Measurements from ENCODE around the gene MYH9. TPM values are rescaled to one million over a fixed set of nuclear protein-coding genes. Genes with fewer than 3 reads are reported as not detected.

MYH9 gene
- total RNA-seq, 2 donors from 2014 or later, result 831 to 938 TPM

DNA sequence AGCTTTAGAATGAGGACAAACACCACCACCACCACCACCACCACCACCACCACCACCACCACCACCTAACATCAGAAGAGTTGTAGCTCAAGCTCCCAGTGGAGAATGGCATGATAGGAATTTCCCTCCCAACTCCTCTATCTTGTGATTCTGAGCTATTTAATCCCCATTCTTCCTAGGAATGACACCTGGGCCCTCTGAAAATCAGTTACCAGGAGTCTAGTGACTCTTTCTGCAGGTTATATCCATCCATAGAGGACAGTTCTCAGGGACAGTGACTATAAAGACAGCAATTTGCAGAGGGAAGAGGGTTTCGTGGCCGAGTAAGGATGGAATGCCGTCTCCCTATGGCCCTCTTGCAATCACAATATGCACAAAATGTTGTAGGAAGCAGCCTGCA, 27.8 kb downstream of the MYH9 start:
- DNase-seq (ENCODE audit: low spot score), result no peak
- intact Hi-C loops (cut with DNase I), result loop anchor here (10.0 kb wide), 2 partner anchors 45 to 105 kb away; no protein-coding TSS in a partner anchor

DNA sequence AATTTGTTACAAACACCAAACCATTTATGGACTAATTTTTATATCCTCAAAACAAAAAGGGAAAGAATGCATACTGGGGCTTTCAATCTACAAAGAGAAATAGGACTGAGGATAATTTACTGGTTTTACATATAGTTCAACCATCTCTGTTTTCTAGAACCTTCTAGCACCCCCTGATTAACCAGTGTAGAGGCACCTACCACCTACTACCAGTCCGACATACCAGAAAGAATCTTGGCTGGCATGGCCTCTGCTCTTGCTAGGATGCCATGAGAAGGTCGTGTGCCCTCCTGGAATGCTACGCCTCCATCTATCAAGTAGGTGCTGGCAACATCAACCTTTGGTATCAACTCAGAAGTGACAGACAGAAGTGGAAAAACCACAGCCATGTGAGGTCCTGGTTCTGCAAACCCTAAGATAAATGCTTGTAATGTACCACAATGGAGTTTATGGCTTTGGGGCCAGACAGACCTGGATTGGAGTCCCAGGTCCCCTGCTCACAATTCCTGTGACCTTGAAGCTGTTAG, 28.2 kb downstream of the MYH9 start:
- intact Hi-C loops (cut with DNase I), result no loop called here
- no peak for DNase-seq (ENCODE audit: low spot score)

DNA sequence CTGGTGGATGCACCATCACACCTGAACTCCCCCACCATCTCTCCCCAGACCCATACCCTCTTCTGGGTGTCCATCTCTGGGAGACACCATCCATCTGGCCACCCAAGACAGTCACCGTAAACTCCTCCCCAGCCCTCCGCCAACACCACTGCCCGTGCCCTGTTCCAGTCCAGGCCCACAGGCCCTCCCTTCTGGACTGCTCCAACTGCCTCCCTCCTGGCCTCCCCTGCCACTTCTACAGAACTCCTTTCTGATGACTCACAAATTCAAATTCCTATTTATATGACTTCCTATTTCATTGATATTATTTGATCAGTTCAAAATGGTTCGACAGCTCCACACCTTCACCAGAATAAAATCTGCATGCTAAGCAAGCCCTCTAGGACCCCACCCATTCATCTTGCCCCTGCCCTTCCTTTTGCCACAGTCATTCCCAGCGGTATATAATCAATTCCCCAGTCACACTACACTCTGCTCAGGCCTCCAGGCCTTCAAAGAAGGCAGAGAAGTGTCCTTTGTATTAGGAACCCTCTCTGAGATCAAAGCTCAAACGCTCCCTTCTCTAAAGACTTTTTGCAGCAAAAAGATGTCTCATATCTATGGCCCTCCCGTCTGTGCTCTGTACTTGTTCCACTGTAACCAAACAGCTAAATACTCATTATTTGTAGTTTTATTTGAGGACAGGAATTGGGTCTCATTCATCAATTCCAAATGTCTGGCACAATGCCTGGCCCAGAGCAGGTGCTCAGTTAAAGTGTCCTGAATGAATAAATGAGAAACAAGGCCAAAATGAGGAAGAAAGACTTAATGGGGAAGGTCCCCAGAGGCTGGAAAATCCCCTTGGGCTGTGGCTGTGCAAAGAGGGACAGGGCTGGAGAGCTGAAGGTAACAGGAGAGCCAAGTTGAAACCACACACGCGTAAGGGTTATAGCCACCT, 29.0 kb downstream of the MYH9 start:
- intact Hi-C loops (cut with DNase I), result no loop called here

DNA sequence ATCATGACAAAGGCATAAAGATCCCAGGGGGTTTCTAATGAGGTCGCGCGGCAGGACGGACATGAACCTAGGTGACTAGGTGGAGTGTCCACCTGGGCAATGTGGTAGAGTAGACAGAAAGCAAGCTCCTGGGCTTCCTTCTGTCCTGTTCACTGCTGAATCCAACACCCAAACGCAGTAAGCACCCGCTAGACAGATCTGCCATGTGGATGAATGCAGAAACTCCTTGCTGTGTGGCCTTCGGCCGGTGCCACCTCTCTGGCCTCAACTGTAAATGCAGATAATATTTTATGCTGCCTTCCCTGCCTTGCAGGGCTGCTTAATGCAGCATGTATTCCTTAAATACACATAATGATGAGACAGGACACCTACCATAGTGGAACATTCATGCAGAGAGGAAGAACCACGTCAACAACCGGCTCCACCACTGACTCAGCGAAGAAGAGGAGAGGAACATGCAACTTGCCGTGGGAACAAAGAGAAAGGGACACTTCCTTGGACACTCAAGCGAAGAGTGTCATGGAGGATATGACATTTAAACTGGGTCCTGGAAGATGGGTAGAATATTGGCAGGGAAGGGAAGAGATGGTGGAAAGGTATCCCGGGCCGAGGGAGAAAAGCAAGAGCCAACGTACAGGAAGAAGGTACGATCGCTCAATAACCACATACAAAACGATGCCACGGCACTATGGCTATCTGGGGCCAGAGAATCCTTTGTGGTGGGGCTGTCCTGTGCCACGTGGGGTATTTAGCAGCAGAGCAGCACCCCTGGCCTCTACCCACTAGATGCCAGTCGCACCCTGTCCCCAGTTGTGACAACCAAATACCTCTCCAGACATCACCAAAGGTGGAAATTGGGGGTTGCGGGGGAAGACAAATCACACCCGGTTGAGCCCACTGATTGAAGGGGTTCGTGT, 30.8 kb downstream of the MYH9 start:
- DNase-seq (ENCODE audit: low spot score), result no peak
- intact Hi-C loops (cut with DNase I), result no loop called here

More for the DNA sequence above, 29.0 kb downstream of the MYH9 start:
- DNase-seq (ENCODE audit: low spot score), result no peak

DNA sequence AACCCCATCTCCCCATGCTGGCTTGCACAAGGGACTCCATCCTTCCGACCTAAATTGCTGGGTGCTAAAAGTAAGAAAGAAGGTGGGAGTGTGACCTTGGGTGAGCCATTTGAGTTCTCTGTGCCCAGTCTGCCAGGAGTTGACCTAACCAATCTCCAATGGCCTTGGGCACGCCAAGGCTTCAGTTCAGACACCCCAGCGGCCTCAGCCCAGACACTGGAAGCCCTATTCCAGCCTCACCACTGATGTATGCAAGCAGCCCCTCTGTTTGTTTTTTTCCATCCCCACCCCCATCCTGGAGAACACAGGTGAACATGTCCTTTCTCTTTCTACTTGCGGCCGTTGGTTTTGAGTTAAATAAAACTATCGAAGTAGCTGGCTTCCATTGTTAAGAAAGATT, 31.9 kb downstream of the MYH9 start:
- intact Hi-C loops (cut with DNase I), result no loop called here
- DNase-seq (ENCODE audit: low spot score), result no peak

DNA sequence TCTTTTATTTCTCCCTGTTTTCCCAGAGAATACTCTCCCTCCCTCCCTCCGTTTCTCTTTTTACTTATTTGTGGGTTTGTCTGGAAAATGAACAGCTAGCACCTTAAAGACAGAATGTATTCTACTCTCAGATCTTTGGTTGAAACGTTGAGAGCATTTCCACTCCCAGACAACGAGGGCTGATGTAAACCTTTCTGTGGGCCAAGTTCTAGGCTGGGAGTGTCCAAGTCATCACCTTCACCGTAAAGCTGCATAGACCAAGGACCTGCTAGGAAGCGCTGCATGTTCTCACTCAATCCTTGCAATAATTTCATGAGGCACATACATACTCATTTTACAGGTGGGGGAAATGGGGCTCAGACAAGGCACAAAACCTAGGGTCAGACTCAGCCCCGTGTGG, 32.4 kb downstream of the MYH9 start:
- intact Hi-C loops (cut with DNase I), result no loop called here

DNA sequence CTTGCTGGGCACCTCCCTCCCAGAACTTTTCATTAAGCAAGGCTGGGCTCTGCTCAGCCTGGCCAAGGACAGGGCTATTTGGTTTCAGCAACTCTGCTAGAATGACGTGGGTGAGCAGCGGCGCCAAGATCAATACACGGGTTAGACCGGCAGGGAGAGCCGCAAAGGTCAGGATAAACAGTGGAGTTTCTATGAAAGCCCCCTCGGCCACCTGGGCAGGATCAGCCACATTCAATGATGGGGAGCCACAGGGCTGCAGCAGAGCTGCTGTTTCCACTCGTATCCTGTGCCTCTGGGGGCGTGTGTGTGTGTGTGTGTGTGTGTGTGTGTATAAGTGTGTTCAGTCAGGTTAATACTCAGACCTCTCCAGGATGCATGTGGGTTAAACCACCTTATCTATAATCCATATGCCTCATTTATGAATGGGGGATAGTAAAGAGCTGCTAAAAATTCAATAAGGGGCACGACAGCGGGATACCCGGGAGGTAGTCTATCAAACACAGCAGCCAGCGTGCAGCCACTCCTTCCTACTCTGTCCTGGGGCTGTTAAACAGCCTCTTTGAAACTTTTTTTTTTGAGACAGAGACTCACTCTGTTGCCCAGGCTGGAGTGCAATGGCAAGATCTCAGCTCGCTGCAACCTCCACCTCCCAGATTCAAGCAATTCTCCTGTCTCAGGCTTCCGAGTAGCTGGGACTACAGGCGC, 34.8 kb downstream of the MYH9 start:
- peak; percentile 95 for DNase-seq (ENCODE audit: low spot score)
- intact Hi-C loops (cut with DNase I), result no loop called here

More for the DNA sequence above, 32.4 kb downstream of the MYH9 start:
- no peak for DNase-seq (ENCODE audit: low spot score)

DNA sequence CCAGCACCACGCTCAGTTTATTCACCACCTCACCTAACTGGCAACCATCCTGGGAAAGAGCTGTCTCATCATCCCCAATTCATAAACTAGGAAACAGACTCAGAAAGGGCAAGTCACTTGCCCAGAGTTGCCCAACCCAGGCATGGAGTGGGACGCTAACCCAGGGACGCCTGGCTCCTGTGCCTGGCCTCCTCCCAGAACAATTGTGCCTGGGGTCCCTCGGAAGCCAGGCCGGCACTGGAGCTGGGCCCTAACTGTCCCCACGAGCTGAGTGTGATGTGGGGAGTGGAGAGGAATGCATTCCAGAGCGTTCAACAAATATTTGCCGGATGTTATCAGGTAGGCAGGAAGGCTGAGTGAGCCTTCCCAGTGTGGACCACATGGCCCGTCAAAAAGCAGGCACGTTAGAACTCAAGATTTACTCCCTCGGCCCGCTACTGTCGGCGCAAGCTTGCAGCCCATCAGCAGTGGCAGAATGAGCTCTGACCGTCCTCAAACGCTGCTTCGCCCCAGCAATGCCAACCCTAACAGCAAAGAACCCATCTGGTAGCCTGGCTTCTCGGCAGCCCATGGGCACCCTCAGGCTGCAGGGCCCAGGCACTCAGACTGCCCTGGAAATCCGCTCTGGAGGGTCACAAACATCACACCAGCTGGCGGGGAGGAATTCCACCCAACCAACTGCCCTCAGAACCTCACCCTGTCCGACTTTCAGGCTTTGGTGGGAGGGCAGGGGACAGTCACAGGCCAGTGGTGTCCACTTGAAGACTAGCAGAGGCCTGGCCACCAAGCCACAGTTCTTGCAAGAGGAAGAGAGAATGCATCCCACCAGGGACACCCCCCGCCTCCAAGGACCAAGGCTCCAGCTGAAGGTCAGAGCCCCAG, 35.6 kb downstream of the MYH9 start:
- intact Hi-C loops (cut with DNase I), result no loop called here
- no peak for DNase-seq (ENCODE audit: low spot score)

DNA sequence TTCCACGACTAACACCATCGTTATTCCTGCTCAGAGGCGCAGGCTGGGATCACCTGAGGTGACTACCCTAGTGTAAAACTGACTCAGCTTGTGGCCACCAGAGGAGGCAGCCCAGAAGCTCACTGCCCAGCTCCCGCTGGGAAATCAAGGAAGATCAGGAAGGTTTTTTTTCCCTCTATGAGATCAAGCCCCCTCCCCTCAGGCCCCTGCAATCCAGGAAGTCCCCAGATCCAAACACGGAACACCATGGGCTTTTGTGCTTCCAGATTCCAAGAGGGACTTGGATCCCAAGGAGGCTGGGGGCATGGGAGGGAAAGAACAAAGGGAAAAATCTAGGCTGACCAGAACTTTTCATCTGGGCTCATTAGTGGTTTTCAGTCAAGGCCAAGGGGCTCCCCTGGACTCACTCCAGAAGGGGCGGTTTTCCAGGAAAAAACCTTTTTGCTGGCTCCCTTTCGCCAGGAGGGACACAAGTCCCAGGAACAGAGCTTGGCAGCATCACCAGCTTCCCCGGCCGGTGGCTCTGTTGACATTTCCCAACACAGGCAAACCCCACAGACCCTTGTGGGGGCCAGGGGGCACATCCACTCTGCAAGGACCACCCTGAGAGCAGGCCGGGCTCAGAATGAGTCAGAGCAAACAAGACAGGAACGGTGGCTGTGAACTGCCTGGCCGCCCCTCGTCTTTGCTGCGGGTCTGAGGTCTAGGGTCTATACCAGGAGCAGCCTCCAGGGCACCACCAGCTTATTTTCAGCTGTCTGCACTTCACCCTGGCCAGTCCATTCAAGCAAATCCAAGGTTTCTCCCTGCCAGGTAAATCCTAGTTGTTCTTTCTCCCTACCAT, 36.8 kb downstream of the MYH9 start:
- no peak for DNase-seq (ENCODE audit: low spot score)
- intact Hi-C loops (cut with DNase I), result no loop called here

DNA sequence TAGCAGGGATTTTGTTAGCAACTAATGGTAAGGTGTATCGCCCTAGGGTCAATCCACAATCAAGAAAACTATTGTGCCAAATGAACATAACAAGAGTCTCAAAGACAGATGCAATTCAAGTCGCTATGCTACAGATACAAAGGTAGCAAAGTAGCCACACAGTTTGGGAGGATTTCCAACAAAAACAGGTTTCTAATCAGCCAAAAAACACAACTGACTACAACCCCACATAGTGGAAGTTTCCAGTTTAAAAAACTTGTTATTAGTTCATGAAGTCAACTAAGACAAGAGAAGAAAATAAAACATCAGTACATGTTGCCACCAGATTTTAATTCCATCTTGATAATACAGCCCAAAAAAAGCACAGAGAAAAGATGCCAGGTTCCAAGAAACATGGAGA, 38.0 kb downstream of the MYH9 start:
- intact Hi-C loops (cut with DNase I), result no loop called here
- no peak for DNase-seq (ENCODE audit: low spot score)

DNA sequence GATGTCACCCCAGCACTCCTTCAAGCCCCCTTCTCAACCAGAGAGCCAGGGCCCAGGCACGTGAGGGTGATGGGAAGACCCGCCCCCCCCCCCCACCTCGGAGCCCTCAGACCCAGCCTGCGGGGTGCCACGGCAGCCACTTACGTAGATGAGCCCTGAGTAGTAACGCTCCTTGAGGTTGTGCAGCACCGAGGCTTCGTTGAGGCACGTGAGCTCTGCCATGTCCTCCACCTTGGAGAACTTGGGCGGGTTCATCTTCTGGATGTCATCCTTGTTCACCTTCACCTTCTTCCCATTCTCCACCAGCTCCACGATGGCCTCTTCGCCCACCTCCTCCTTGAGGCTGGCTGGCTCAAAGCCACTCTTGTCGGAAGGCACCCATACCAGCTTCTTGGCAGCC, 39.0 kb downstream of the MYH9 start:
- intact Hi-C loops (cut with DNase I), result no loop called here
- no peak for DNase-seq (ENCODE audit: low spot score)

DNA sequence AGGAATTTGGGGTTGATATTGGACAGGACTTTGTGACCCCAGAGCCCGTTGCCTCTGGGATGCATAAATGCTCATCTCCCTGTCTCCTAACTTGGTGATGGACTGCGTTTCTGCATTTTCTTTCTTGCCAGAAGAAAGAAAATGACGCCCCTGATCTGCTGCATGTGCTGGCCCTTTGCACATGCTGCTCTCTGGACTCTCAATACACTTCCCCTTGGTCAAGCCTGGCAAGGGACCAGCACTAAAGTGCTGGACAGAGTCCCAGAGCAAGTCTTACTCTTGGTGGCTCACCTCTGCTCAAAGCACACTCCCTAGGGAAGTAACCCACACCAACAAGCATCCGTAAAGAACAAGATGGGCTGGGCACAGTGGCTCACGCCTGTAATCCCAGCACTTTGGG, 40.7 kb downstream of the MYH9 start:
- no peak for DNase-seq (ENCODE audit: low spot score)
- intact Hi-C loops (cut with DNase I), result no loop called here

DNA sequence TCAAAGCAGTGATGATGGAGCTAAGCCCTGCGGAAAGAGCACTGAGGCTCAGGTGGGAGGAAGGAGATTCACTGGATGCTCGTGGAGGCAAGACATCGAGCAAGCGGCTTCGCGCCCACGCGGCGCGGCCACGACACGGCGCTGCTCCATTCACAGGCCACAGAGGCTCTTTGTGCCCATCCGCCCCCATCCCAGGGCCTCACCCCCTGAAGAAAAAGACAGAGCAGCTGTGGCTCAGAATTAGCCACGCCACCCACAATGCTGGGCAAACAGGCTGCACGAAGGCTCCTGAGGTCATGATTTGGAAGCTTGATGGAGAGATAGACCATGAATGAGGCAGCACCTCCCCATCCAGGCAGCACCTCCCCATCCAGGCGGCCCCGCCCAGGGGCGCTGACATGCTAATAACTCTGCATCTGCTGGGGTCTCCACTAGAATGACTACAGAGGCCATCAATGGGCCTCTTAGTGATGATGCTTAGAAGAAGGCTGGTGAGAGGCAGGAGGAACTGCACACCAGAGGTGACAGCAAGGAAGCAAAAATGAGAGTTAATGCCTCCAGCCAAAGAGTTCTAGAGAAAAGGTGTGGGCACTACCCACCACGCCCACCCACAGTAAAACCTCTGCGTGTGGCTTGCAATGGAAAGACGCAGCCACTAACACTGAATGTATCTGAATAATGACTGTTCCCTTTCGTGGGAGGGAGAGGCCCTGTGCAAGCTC, 43.5 kb downstream of the MYH9 start:
- no peak for DNase-seq (ENCODE audit: low spot score)
- intact Hi-C loops (cut with DNase I), result no loop called here

DNA sequence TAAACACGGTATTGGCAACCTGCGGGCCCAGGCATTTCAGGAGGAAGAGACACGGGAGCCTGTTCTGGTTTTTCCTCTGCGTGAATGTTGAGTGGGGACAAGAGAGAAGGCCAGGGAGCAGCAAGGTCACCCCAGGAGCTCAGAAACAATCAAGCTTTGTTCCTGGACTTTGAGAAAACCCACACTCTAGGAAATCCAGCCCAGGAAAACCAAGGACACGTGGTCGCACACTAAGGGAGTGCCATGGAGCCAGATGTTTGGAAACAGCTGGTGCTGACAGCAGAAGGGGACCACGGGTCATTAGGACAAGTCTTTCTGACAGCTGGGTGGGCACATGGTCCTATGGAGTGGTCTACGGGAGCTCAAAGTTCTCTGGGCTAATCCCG, 44.1 kb downstream of the MYH9 start:
- intact Hi-C loops (cut with DNase I), result no loop called here
- no peak for DNase-seq (ENCODE audit: low spot score)

DNA sequence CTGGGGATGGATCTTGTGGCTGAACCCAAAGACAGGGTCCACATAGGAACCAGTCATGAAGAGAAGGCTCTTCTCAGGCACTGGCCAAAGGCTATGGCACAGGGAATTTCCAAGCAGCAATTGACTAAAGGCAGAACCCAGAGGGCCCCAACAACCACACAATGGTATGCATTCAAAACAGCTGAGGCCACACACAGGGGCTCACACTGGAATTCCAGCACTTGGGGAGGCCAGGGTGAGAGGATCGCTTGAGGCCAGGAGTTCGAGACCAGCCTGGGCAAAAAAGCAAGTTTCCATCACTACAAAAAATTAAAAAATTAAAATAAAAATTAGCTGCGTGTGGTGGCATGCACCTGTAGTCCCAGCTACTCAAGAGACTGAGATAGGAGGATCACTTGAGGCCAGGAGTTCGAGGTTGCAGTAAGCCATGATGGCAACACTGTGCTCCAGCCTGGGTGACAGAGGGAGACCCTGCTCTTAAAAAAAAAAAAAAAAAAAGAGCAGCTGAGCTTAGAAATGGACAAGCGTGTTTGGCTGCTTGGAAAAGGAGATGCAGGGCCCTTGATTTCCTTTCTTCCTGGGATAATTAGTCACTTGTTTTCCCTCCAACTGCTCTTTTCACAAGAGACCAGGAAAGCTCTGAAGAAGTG, 44.6 kb downstream of the MYH9 start:
- no peak for DNase-seq (ENCODE audit: low spot score)
- intact Hi-C loops (cut with DNase I), result no loop called here

DNA sequence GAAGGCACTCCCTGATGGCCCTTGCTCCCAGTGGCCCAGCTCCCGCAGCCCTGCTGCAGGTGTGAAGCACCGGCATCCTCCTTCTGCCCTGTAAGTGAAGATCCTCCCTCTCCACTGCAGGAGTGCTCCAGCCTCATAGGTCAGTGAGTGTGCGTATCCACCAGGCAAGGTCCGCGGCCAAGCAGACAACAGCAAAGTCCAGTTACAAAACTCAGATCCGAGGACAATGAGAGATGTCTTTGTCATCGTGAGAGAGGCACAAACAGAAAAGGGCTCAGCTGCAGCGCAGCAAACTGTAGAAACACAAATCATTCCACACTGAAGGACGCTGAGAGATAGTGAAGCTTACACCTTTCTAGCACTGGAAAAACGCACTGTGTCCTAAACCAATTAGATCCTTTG, 46.1 kb downstream of the MYH9 start:
- no peak for DNase-seq (ENCODE audit: low spot score)
- intact Hi-C loops (cut with DNase I), result no loop called here

Data from posterior vena cava (tissue), 2 donors.